SU-DHL-6 (cell line): ENCODE measurements around the gene PRR20G.

Source experiments
- EZH2phosphoT487 ChIP-seq: fragments of 200-600 bp; sonication (generic), shearing (Covaris generic); conservative IDR thresholded peaks from 2 replicates; pipeline ENCODE4 v1.6.1; 2018; ENCODE audit warnings: mild to moderate bottlenecking, antibody characterized with exemption, low read length, moderate library complexity, mixed read lengths
- TF ChIP-seq, protein P1 (sequence below): fragments of 200-600 bp; sonication (generic); IDR thresholded peaks from one replicate; pipeline ENCODE4 v1.5.1; 2017; ENCODE audit warnings: antibody characterized with exemption, mild to moderate bottlenecking, low read length, moderate library complexity; ENCODE audit not compliant: insufficient read depth, poor library complexity, severe bottlenecking

DNA sequence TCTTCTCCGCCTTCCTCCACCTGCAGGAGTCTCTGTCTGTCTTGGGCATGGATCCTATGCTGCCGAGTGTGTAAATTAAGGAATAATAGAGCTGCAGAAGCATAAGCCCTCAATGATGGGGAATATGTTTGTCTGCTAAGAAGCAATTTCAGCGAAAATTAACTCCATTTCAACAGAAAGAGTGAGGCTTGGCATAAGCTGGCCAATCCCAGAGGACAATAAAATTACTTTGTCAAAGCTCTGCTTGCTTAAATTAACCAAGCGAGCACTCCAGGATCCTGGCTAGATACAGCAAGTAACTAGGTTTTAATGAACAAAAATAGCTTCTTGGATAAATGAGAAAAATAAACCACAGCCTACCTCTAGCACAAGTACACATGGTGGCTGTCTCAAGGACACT, 33.5 kb upstream of the PRR20G start:
- TF ChIP-seq EZH2phosphoT487 = no peak
- TF ChIP-seq, protein P1, sequence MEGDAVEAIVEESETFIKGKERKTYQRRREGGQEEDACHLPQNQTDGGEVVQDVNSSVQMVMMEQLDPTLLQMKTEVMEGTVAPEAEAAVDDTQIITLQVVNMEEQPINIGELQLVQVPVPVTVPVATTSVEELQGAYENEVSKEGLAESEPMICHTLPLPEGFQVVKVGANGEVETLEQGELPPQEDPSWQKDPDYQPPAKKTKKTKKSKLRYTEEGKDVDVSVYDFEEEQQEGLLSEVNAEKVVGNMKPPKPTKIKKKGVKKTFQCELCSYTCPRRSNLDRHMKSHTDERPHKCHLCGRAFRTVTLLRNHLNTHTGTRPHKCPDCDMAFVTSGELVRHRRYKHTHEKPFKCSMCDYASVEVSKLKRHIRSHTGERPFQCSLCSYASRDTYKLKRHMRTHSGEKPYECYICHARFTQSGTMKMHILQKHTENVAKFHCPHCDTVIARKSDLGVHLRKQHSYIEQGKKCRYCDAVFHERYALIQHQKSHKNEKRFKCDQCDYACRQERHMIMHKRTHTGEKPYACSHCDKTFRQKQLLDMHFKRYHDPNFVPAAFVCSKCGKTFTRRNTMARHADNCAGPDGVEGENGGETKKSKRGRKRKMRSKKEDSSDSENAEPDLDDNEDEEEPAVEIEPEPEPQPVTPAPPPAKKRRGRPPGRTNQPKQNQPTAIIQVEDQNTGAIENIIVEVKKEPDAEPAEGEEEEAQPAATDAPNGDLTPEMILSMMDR = no peak
